ENCODE data around the gene MED28. TPM values are rescaled to one million over a fixed set of nuclear protein-coding genes. Genes with fewer than 3 reads are reported as not detected.

Gene MED28
- total and polyA plus RNA-seq, 10 of the 15 experiments (the other 5 are each of a cell fraction or from before 2014, with no cell fraction given): 19.9 to 77.4 (median 52.0) TPM

- Histone ChIP-seq H2AFZ (ENCODE audit: control insufficient read depth, low read depth, low read length) (no peak overlapping the region), H4K20me1 (ENCODE audit: control insufficient read depth, insufficient read depth) (no peaks in the 10 kb centered on the region), H3K79me2 (ENCODE audit: control insufficient read depth, insufficient read depth, low read length) (no peaks in the 10 kb centered on the region), H3K9me3 (replicated peaks; ENCODE audit: control insufficient read depth, insufficient read depth, low read length) (no peaks in the 10 kb centered on the region; the same call in 2 of the 3 replicates), H3K27ac (ENCODE audit: control insufficient read depth, insufficient read depth) (no peak overlapping the region), H3K4me2 (ENCODE audit: control insufficient read depth, insufficient read depth) (no peak overlapping the region), H3K4me1 (ENCODE audit: control insufficient read depth, insufficient read depth, low read length) (no peaks in the 10 kb centered on the region), H3K27me3 (replicated peaks in 1 of 2; ENCODE audit: control insufficient read depth in 2 of 2, insufficient read depth in 2 of 2, low read length in 1 of 2) (no peaks in the 10 kb centered on the region), H3K4me3 (no peak overlapping the region), H3K9ac (ENCODE audit: control insufficient read depth, insufficient read depth, low read length) (no peak overlapping the region), H3K36me3 (ENCODE audit: control insufficient read depth in 2 of 2, insufficient read depth in 2 of 2, low read length in 1 of 2) (no peaks in the 10 kb centered on the region)
- WGBS (ENCODE audit: insufficient coverage, insufficient replicate concordance, low lambda C conversion rate, missing lambda C conversion rate): 96% methylated on average over 1 of the region's 1 CpG
- ChIA-PET POLR2A (no interaction called here), SMC1A (ENCODE audit: uncharacterized antibody, unreplicated experiment) (interaction anchor here (0.7 kb wide), 1 partner anchor 94 kb away, joined by 3 read pairs; no protein-coding TSS in a partner anchor), RAD21 (ENCODE audit: unreplicated experiment) (no interaction called here), CTCF (interaction anchor here (0.9 kb wide), 1 partner anchor 166 kb away, joined by 3 read pairs; no protein-coding TSS in a partner anchor)
- ATAC-seq (no peak), FAIRE-seq (no peak), DNase-seq (ENCODE audit: low read depth, low spot score) (no peak)
- intact Hi-C loops (cut with micrococcal nuclease; ENCODE audit: unreplicated experiment): no loop called here
- no TSS peak for BruUV-seq (replicated peaks)
- no peak for TF ChIP-seq NR2F1 (conservative IDR thresholded peaks at IDR 0.05)
- no peak for TF ChIP-seq CUX1 (IDR thresholded peaks at IDR 0.05; ENCODE audit: insufficient replicate concordance, low read depth, low read length)
- TF ChIP-seq CBX3 (IDR thresholded peaks at IDR 0.05; ENCODE audit: borderline replicate concordance, low read depth): no peak
- no peak for TF ChIP-seq PKNOX1 (IDR thresholded peaks at IDR 0.05)
- TF ChIP-seq TCF7 (IDR thresholded peaks at IDR 0.05; ENCODE audit: borderline replicate concordance): no peak
- TF ChIP-seq SMAD1 (IDR thresholded peaks at IDR 0.05; ENCODE audit: low read depth, partially characterized antibody): no peak
- in situ Hi-C loops (cut with MboI): no loop called here
Measured at GRCh38 chr4:17642398-17642783, 27.9 kb downstream of the MED28 start.

Measured in GM12878 (cell line).